CD14-positive monocyte (primary cell): ENCODE measurements around the gene CHAD. TPM values are rescaled to one million over a fixed set of nuclear protein-coding genes. Genes with fewer than 3 reads are reported as not detected.

Experiments used
- DNase-seq, 3 donors: peaks; one replicate each; pipeline ENCODE4 v3.0.0-alpha.2; 2011 to 2022
- H2AFZ ChIP-seq: 2 replicates; pipeline ENCODE4 v1.6.0; 2012; ENCODE audit warnings: mild to moderate bottlenecking, low read depth, low read length, inconsistent platforms; ENCODE audit not compliant: insufficient read depth, poor library complexity, severe bottlenecking
- H3K27ac ChIP-seq, 2 donors: 1 replicate in 1 of 2; 2 replicates in 1 of 2; pipeline ENCODE4 v1.5.1; 2012 to 2013; ENCODE audit warnings: low read length in 2 of 2, control low read depth in 1 of 2, inconsistent platforms in 1 of 2, low read depth in 1 of 2, mild to moderate bottlenecking in 1 of 2
- H3K27me3 ChIP-seq, 2 donors: one replicate each; pipeline versions ENCODE4 v1.6.0 to v1.6.1; 2011 to 2013; ENCODE audit warnings: low read length in 2 of 2; ENCODE audit not compliant: control insufficient read depth in 2 of 2, insufficient read depth in 2 of 2
- H3K36me3 ChIP-seq, 2 donors: replicated peaks in 1 of 2; 1 replicate in 1 of 2; 2 replicates in 1 of 2; pipeline versions ENCODE4 v1.5.1 to v1.6.1; 2012 to 2013; ENCODE audit warnings: low read length in 2 of 2, control low read depth in 1 of 2, inconsistent platforms in 1 of 2, mild to moderate bottlenecking in 1 of 2; ENCODE audit not compliant: insufficient read depth in 2 of 2, control insufficient read depth in 1 of 2
- H3K4me1 ChIP-seq, 2 donors: 1 replicate in 1 of 2; 2 replicates in 1 of 2; pipeline versions ENCODE4 v1.5.1 to v1.6.1; 2012 to 2013; ENCODE audit warnings: low read length in 2 of 2, control low read depth in 1 of 2, inconsistent platforms in 1 of 2, mild to moderate bottlenecking in 1 of 2, moderate library complexity in 1 of 2; ENCODE audit not compliant: insufficient read depth in 2 of 2, control insufficient read depth in 1 of 2
- H3K4me2 ChIP-seq: replicated peaks from 2 replicates; pipeline ENCODE3; 2012; ENCODE audit warnings: low read length, moderate library complexity, mild to moderate bottlenecking; ENCODE audit not compliant: poor library complexity, severe bottlenecking; ENCODE audit errors: extremely low read depth
- H3K4me3 ChIP-seq, 3 experiments: fragments of 200-600 bp in 1 of 3; sonication (generic) in 1 of 3; replicated peaks in 1 of 3; 1 replicate in 2 of 3; 2 replicates in 1 of 3; pipeline ENCODE4 v1.5.1; 2011 to 2013; ENCODE audit warnings: low read length in 3 of 3, mild to moderate bottlenecking in 3 of 3, control low read depth in 2 of 3, low read depth in 2 of 3, inconsistent platforms in 1 of 3, moderate library complexity in 1 of 3
- H3K79me2 ChIP-seq: 2 replicates; pipeline ENCODE4 v1.6.0; 2012; ENCODE audit warnings: mild to moderate bottlenecking, control low read depth, inconsistent platforms, low read length, moderate library complexity; ENCODE audit not compliant: insufficient read depth
- H3K9ac ChIP-seq: 2 replicates; pipeline ENCODE4 v1.6.0; 2017; ENCODE audit warnings: low read length, mild to moderate bottlenecking; ENCODE audit not compliant: insufficient read depth, poor library complexity, severe bottlenecking
- H3K9me3 ChIP-seq, 2 donors: replicated peaks in 1 of 2; 1 replicate in 1 of 2; 2 replicates in 1 of 2; pipeline versions ENCODE4 v1.5.1 to v1.6.1; 2012 to 2013; ENCODE audit warnings: low read length in 2 of 2, control low read depth in 1 of 2; ENCODE audit not compliant: control insufficient read depth in 1 of 2, insufficient read depth in 1 of 2
- H4K20me1 ChIP-seq: 2 replicates; pipeline ENCODE4 v1.6.0; 2012; ENCODE audit warnings: mild to moderate bottlenecking, low read length, control low read depth, moderate library complexity; ENCODE audit not compliant: insufficient read depth
- H3K27ac Mint-ChIP-seq, 7 donors: one replicate each; pipeline ENCODE4 v1.8.0; 2020; ENCODE audit warnings: mild to moderate bottlenecking in 7 of 7, mixed read lengths in 7 of 7, moderate library complexity in 6 of 7, inconsistent platforms in 2 of 7
- H3K27me3 Mint-ChIP-seq, 3 donors: one replicate each; pipeline ENCODE4 v1.8.0; 2021 to 2022; ENCODE audit warnings: low read depth in 3 of 3, mild to moderate bottlenecking in 3 of 3, mixed read lengths in 3 of 3, moderate library complexity in 3 of 3, inconsistent platforms in 1 of 3
- H3K36me3 Mint-ChIP-seq, 2 donors: one replicate each; pipeline ENCODE4 v1.8.0; 2020; ENCODE audit warnings: mixed read lengths in 2 of 2, inconsistent platforms in 1 of 2, mild to moderate bottlenecking in 1 of 2
- H3K4me1 Mint-ChIP-seq: one replicate; pipeline ENCODE4 v1.8.0; 2020; ENCODE audit warnings: mild to moderate bottlenecking, mixed read lengths
- H3K4me3 Mint-ChIP-seq, 2 donors: one replicate each; pipeline ENCODE4 v1.8.0; 2020; ENCODE audit warnings: mild to moderate bottlenecking in 2 of 2, mixed read lengths in 2 of 2, moderate library complexity in 1 of 2
- H3K9me3 Mint-ChIP-seq, 7 donors: one replicate each; pipeline ENCODE4 v1.8.0; 2020 to 2022; ENCODE audit warnings: mixed read lengths in 7 of 7, mild to moderate bottlenecking in 6 of 7, moderate library complexity in 6 of 7, inconsistent platforms in 2 of 7
- WGBS: methylation state at CpG from one replicate; pipeline ENCODE4 v1.1.5; 2013; ENCODE audit warnings: missing lambda C conversion rate; ENCODE audit not compliant: insufficient coverage; 5-methylcytosine and 5-hydroxymethylcytosine counted together
- intact Hi-C, 2 donors: fragments of 100-400 bp; cut with micrococcal nuclease; formaldehyde crosslinking; loops; one replicate each; pipeline versions ENCODE4 v1.15.0 to v1.15.1; 2023
- polyA plus RNA-seq, 3 donors: library from polyadenylated mRNA; depleted of rRNA in 1 of 3; unstranded in 2 of 3; stranded (reverse) in 1 of 3; fragments of 300-500 nt in 2 of 3; fragments of >200 nt in 1 of 3; fragmentation: Illumina TruSeq in 2 of 3; gene quantifications; 1 replicate in 2 of 3; 2 replicates in 1 of 3; pipeline ENCODE4 v1.2.3, GENCODE V29; 2012 to 2021
- TF ChIP-seq, protein P1 (sequence below): fragments of 200-600 bp; IDR thresholded peaks from one replicate; pipeline ENCODE4 v1.8.0; 2022; ENCODE audit warnings: antibody characterized with exemption, mild to moderate bottlenecking

Gene CHAD
- polyA plus RNA-seq, 3 donors, result not detected

DNA sequence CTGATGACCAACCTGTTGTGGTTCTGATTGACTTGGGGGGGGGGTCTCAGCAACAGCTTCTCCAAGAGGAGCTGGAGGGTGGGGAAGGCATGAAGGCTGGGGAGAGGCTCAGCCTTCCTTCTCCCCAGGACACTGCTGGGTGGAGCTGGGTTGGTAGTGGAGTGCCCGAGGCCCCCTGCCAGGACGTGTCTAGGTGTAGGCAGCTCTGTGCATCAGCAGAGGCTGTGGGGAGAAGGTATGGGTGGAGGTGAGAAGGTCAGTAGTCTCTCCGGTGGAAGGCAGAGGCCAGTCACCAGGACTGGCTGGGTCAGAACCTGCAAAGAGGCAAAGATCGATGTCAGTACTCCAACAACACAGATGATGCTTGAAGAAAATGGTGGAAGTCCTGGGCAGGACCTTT, 3.9 kb downstream of the CHAD start:
- Histone ChIP-seq H3K27ac (no peak overlapping the region), H3K9me3 (no peaks in the 10 kb centered on the region), H4K20me1 (no peaks in the 10 kb centered on the region), H3K79me2 (no peaks in the 10 kb centered on the region), H3K4me2 (no peak overlapping the region), H3K9ac (no peak overlapping the region), H2AFZ (no peak overlapping the region), H3K4me3 (no peak overlapping the region), H3K4me1 (peaks cover 5 to 10% of the 10 kb centered on the region in 2 donors), H3K36me3 (no peaks in the 10 kb centered on the region), H3K27me3 (peaks cover 12 to 28% of the 10 kb centered on the region in 2 donors)
- H3K4me1 Mint-ChIP-seq, result peaks cover 10% of the 10 kb centered on the region
- TF ChIP-seq, protein P1, sequence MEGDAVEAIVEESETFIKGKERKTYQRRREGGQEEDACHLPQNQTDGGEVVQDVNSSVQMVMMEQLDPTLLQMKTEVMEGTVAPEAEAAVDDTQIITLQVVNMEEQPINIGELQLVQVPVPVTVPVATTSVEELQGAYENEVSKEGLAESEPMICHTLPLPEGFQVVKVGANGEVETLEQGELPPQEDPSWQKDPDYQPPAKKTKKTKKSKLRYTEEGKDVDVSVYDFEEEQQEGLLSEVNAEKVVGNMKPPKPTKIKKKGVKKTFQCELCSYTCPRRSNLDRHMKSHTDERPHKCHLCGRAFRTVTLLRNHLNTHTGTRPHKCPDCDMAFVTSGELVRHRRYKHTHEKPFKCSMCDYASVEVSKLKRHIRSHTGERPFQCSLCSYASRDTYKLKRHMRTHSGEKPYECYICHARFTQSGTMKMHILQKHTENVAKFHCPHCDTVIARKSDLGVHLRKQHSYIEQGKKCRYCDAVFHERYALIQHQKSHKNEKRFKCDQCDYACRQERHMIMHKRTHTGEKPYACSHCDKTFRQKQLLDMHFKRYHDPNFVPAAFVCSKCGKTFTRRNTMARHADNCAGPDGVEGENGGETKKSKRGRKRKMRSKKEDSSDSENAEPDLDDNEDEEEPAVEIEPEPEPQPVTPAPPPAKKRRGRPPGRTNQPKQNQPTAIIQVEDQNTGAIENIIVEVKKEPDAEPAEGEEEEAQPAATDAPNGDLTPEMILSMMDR, result no peak
- DNase-seq, result no peak
- H3K27me3 Mint-ChIP-seq, result peaks cover 25 to 30% (median 29%) of the 10 kb centered on the region in 3 donors
- 92% methylated on average over 2 of the region's 4 CpGs for WGBS
- intact Hi-C loops, result no loop called here
- H3K4me3 Mint-ChIP-seq, result no peak overlapping the region
- no peak overlapping the region for H3K27ac Mint-ChIP-seq
- no peaks in the 10 kb centered on the region for H3K36me3 Mint-ChIP-seq
- H3K9me3 Mint-ChIP-seq, result peaks cover 0 to 6% (median 2%) of the 10 kb centered on the region in 7 donors

DNA sequence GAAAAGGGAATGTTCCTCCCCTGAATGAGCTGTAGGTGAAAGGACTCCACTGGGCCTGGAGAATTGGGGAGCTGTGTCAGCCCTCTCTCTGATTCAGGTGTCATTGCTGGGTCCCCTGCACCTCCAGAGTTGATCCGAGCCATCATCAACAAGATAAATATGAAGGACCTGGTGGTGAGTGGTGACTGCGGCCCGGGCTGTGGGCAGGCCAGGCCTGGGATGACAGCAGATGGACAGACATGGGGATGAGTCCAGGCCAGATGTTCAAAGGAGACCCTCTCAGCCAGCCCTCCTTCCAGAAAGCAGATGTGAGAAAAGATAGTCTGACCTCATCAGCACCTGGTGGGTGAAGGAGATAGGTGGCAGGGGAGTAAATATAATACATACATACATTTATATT, 4.6 kb downstream of the CHAD start:
- no peaks in the 10 kb centered on the region for H4K20me1 ChIP-seq
- H3K36me3 Mint-ChIP-seq, result no peaks in the 10 kb centered on the region
- no peaks in the 10 kb centered on the region for H3K79me2 ChIP-seq
- no peak overlapping the region for H3K27ac Mint-ChIP-seq
- peaks cover 4 to 6% of the 10 kb centered on the region in 2 donors for H3K4me1 ChIP-seq
- intact Hi-C loops, result no loop called here
- no peak overlapping the region for H3K27ac ChIP-seq
- H2AFZ ChIP-seq, result no peak overlapping the region
- H3K9me3 Mint-ChIP-seq, result peaks cover 0 to 6% (median 2%) of the 10 kb centered on the region in 7 donors
- H3K36me3 ChIP-seq, result no peaks in the 10 kb centered on the region
- no peak for DNase-seq
- H3K4me3 Mint-ChIP-seq, result peak overlapping the region in 1 of 2 donors; percentile 6
- no peak overlapping the region for H3K9ac ChIP-seq
- 100% methylated on average over 3 of the region's 3 CpGs for WGBS
- H3K4me2 ChIP-seq, result no peak overlapping the region
- peaks cover 10% of the 10 kb centered on the region for H3K4me1 Mint-ChIP-seq
- peaks cover 19 to 26% (median 23%) of the 10 kb centered on the region in 3 donors for H3K27me3 Mint-ChIP-seq
- H3K9me3 ChIP-seq, result no peaks in the 10 kb centered on the region
- H3K27me3 ChIP-seq, result peaks cover 9 to 21% of the 10 kb centered on the region in 2 donors
- TF ChIP-seq, protein P1, result no peak
- H3K4me3 ChIP-seq, result no peak overlapping the region
